SK-N-MC (cell line): ENCODE data around the gene LRRC23.

Source experiments
- EZH2 ChIP-seq: fragments of 200-600 bp; sonication (generic); IDR thresholded peaks from one replicate; pipeline ENCODE4 v1.6.1; 2017; ENCODE audit warnings: antibody characterized with exemption
- FOXP2 ChIP-seq: optimal IDR thresholded peaks from 2 replicates; pipeline ENCODE3; 2011; ENCODE audit warnings: mild to moderate bottlenecking, moderate library complexity; ENCODE audit not compliant: insufficient read depth; ENCODE audit errors: extremely low read length, control extremely low read depth
- POLR2AphosphoS5 ChIP-seq: IDR thresholded peaks from 2 replicates; pipeline ENCODE4 v1.6.1; 2012; ENCODE audit warnings: mild to moderate bottlenecking, low read depth, low read length, borderline replicate concordance

GRCh38 chr12:6858799-6859198 is 45.8 kb upstream of the LRRC23 start:
- TF ChIP-seq POLR2AphosphoS5, result no peak
- no peak for TF ChIP-seq EZH2
- TF ChIP-seq FOXP2, result no peak
